ENCODE data around the gene ZNF578.
"Not testable (repeated sequence)": the region's sequence is repeated elsewhere in the genome, so short reads cannot be mapped to it uniquely, and the experiment has no call there.

ZNF578 gene

GRCh38 chr19:52541608-52542007, 88.3 kb downstream of the ZNF578 start:
- TF ChIP-seq, protein P1, sequence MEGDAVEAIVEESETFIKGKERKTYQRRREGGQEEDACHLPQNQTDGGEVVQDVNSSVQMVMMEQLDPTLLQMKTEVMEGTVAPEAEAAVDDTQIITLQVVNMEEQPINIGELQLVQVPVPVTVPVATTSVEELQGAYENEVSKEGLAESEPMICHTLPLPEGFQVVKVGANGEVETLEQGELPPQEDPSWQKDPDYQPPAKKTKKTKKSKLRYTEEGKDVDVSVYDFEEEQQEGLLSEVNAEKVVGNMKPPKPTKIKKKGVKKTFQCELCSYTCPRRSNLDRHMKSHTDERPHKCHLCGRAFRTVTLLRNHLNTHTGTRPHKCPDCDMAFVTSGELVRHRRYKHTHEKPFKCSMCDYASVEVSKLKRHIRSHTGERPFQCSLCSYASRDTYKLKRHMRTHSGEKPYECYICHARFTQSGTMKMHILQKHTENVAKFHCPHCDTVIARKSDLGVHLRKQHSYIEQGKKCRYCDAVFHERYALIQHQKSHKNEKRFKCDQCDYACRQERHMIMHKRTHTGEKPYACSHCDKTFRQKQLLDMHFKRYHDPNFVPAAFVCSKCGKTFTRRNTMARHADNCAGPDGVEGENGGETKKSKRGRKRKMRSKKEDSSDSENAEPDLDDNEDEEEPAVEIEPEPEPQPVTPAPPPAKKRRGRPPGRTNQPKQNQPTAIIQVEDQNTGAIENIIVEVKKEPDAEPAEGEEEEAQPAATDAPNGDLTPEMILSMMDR (IDR thresholded peaks at IDR 0.05) = no peak
- no peaks in the 10 kb centered on the region for H3K9me3 ChIP-seq (ENCODE audit: control insufficient read depth, low read length)

DNA sequence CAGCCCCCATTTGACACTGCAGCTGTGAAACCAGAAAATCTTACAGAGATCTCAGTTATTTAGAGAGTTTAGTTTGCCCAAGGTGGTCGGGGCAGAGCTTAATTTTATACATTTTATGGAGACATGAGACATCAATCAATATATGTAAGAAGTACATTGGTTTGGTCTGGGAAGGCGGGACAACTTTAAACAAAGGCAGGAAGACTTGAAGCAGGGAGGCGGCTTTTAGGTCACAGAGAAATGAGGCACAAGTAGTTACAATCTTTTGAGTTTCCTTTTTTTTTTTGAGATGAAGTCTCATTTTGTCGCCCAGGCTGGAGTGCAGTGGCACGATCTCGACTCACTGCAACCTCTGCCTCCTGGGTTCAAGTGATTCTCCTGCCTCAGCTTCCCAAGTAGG, 89.2 kb downstream of the ZNF578 start:
- not testable (repeated sequence) for H3K9ac ChIP-seq; H3K4me2 ChIP-seq (ENCODE audit: low read length); H2AFZ ChIP-seq; H3K4me1 ChIP-seq; H3K9me3 ChIP-seq (ENCODE audit: control insufficient read depth, low read length); H3K36me3 ChIP-seq (ENCODE audit: control insufficient read depth, insufficient read depth, low read length); H3K4me3 ChIP-seq (ENCODE audit: low read depth, low read length); H3K27me3 ChIP-seq (ENCODE audit: control insufficient read depth, insufficient read depth, low read length); H3K27ac ChIP-seq
- peaks cover 10% of the 10 kb centered on the region for H3K79me2 ChIP-seq

More at GRCh38 chr19:52541608-52542007, 88.3 kb downstream of the ZNF578 start:
- peaks cover 13% of the 10 kb centered on the region for H3K79me2 ChIP-seq
- no peak overlapping the region for H2AFZ ChIP-seq
- H3K36me3 ChIP-seq (ENCODE audit: control insufficient read depth, insufficient read depth, low read length) = no peaks in the 10 kb centered on the region
- H3K27me3 ChIP-seq (ENCODE audit: control insufficient read depth, insufficient read depth, low read length) = no peaks in the 10 kb centered on the region
- no peak overlapping the region for H3K4me3 ChIP-seq (ENCODE audit: low read depth, low read length)
- H3K27ac ChIP-seq = no peak overlapping the region
- H3K4me2 ChIP-seq (ENCODE audit: low read length) = no peak overlapping the region
- no peak overlapping the region for H3K9ac ChIP-seq
- H3K4me1 ChIP-seq = no peaks in the 10 kb centered on the region

GRCh38 chr19:52542984-52543664, 89.8 kb downstream of the ZNF578 start:
- Histone ChIP-seq H3K27me3 (ENCODE audit: control insufficient read depth, insufficient read depth, low read length) (no peaks in the 10 kb centered on the region), H3K4me2 (ENCODE audit: low read length) (no peak overlapping the region), H3K4me1 (no peaks in the 10 kb centered on the region), H3K79me2 (peaks cover 10% of the 10 kb centered on the region), H3K36me3 (ENCODE audit: control insufficient read depth, insufficient read depth, low read length) (no peaks in the 10 kb centered on the region), H3K9ac (no peak overlapping the region), H3K4me3 (ENCODE audit: low read depth, low read length) (no peak overlapping the region), H3K27ac (no peak overlapping the region), H2AFZ (no peak overlapping the region), H3K9me3 (ENCODE audit: control insufficient read depth, low read length) (no peaks in the 10 kb centered on the region)
- TF ChIP-seq, protein P1 (IDR thresholded peaks at IDR 0.05) = no peak

- Histone ChIP-seq H3K27me3 (ENCODE audit: control insufficient read depth, insufficient read depth, low read length) (no peaks in the 10 kb centered on the region), H3K79me2 (peaks cover 8% of the 10 kb centered on the region), H2AFZ (no peak overlapping the region), H3K27ac (no peak overlapping the region), H3K36me3 (ENCODE audit: control insufficient read depth, insufficient read depth, low read length) (peaks cover 15% of the 10 kb centered on the region), H3K4me2 (ENCODE audit: low read length) (no peak overlapping the region), H3K9ac (no peak overlapping the region), H3K9me3 (ENCODE audit: control insufficient read depth, low read length) (peaks cover 4% of the 10 kb centered on the region), H3K4me1 (no peaks in the 10 kb centered on the region), H3K4me3 (ENCODE audit: low read depth, low read length) (no peak overlapping the region)
- TF ChIP-seq, protein P1 (IDR thresholded peaks at IDR 0.05) = no peak
These were observed 101.0 kb downstream of the ZNF578 start for GRCh38 chr19:52554216-52554971.

- Histone ChIP-seq H2AFZ (no peak overlapping the region), H3K27ac (no peak overlapping the region), H3K36me3 (ENCODE audit: control insufficient read depth, insufficient read depth, low read length) (peaks cover 15% of the 10 kb centered on the region), H3K4me3 (ENCODE audit: low read depth, low read length) (no peak overlapping the region), H3K4me2 (ENCODE audit: low read length) (no peak overlapping the region), H3K9ac (no peak overlapping the region), H3K27me3 (ENCODE audit: control insufficient read depth, insufficient read depth, low read length) (no peaks in the 10 kb centered on the region), H3K9me3 (ENCODE audit: control insufficient read depth, low read length) (peaks cover 4% of the 10 kb centered on the region), H3K79me2 (peaks cover 8% of the 10 kb centered on the region), H3K4me1 (no peaks in the 10 kb centered on the region)
- TF ChIP-seq, protein P1 (IDR thresholded peaks at IDR 0.05) = no peak
These were observed 104.1 kb downstream of the ZNF578 start for GRCh38 chr19:52557231-52557995.

- H2AFZ ChIP-seq; H3K36me3 ChIP-seq (ENCODE audit: control insufficient read depth, insufficient read depth, low read length); H3K4me3 ChIP-seq (ENCODE audit: low read depth, low read length); H3K79me2 ChIP-seq; H3K27me3 ChIP-seq (ENCODE audit: control insufficient read depth, insufficient read depth, low read length); H3K9me3 ChIP-seq (ENCODE audit: control insufficient read depth, low read length); H3K27ac ChIP-seq; H3K4me1 ChIP-seq; H3K9ac ChIP-seq; H3K4me2 ChIP-seq (ENCODE audit: low read length): not testable (repeated sequence)
These were observed 105.5 kb downstream of the ZNF578 start for GRCh38 chr19:52558732-52559445.

DNA sequence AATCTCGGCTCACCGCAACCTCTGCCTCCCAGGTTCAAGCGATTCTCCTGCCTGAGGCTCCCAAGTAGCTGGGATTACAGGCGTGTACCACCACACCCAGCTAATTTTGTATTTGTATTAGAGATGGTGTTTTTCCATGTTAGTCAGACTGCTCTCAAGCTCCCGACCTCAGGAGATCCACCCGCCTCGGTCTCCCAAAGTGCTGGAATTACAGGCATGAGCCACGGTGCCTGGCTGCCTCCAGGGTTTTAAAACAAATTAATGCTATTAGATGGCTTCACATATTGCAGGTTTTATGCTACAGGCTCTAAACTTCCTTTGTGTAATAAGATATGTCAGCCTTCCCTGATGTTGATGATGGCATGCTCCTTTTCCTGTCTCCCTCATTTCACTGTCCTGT, 108.3 kb downstream of the ZNF578 start:
- not testable (repeated sequence) for H3K79me2 ChIP-seq; H3K4me2 ChIP-seq (ENCODE audit: low read length); H2AFZ ChIP-seq; H3K36me3 ChIP-seq (ENCODE audit: control insufficient read depth, insufficient read depth, low read length); H3K27ac ChIP-seq; H3K9ac ChIP-seq; H3K4me1 ChIP-seq; H3K4me3 ChIP-seq (ENCODE audit: low read depth, low read length); H3K27me3 ChIP-seq (ENCODE audit: control insufficient read depth, insufficient read depth, low read length); H3K9me3 ChIP-seq (ENCODE audit: control insufficient read depth, low read length)

All from parathyroid adenoma (tissue), 2 donors.